NB4 (cell line): ENCODE measurements around the gene MMP23B.

Source experiments
- CTCF ChIP-seq: IDR thresholded peaks from one replicate; pipeline ENCODE4 v1.5.1; 2012; ENCODE audit warnings: low read depth, low read length
- POLR2A ChIP-seq: IDR thresholded peaks from 2 replicates; pipeline ENCODE4 v1.6.1; 2011; ENCODE audit warnings: mild to moderate bottlenecking; ENCODE audit not compliant: insufficient read length; ENCODE audit errors: extremely low read depth

GRCh38 chr1:1625824-1626206 is 6.2 kb upstream of the MMP23B start:
- TF ChIP-seq CTCF: no peak
- TF ChIP-seq POLR2A: no peak
